Measurements from ENCODE around the gene EEF1AKMT1.

DNA sequence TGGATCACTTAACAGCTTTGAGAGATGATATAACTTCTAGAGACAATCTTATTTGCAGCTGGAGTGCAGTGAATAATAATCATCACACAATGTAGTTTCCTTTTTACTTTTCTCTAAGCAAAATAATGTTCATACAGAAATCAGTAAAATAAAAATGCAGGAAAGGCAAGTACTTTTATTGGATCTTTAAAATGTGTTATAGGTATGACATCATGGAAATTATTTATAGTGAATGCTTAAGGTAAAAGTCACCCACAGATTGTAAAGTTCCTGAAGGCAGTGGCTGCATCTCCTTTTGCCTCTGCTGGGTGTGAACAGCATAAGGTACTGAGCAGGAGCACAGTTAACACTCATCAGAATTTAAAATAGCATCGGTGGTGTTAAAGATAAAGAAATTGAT lies 87.6 kb downstream of the EEF1AKMT1 start:
- TF ChIP-seq, protein P1, sequence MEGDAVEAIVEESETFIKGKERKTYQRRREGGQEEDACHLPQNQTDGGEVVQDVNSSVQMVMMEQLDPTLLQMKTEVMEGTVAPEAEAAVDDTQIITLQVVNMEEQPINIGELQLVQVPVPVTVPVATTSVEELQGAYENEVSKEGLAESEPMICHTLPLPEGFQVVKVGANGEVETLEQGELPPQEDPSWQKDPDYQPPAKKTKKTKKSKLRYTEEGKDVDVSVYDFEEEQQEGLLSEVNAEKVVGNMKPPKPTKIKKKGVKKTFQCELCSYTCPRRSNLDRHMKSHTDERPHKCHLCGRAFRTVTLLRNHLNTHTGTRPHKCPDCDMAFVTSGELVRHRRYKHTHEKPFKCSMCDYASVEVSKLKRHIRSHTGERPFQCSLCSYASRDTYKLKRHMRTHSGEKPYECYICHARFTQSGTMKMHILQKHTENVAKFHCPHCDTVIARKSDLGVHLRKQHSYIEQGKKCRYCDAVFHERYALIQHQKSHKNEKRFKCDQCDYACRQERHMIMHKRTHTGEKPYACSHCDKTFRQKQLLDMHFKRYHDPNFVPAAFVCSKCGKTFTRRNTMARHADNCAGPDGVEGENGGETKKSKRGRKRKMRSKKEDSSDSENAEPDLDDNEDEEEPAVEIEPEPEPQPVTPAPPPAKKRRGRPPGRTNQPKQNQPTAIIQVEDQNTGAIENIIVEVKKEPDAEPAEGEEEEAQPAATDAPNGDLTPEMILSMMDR (IDR thresholded peaks at IDR 0.05; ENCODE audit: low read depth, low read length, poor library complexity, severe bottlenecking): no peak
- TF ChIP-seq EZH2phosphoT487 (IDR thresholded peaks at IDR 0.05; ENCODE audit: borderline replicate concordance, low read length): no peak
